ENCODE measurements around the gene OR4C3. TPM values are rescaled to one million over a fixed set of nuclear protein-coding genes. Genes with fewer than 3 reads are reported as not detected.
"Not testable (repeated sequence)": the region's sequence is repeated elsewhere in the genome, so short reads cannot be mapped to it uniquely, and the experiment has no call there.

Gene OR4C3
- total RNA-seq, 1 experiment from 2014 or later, result not detected

DNA sequence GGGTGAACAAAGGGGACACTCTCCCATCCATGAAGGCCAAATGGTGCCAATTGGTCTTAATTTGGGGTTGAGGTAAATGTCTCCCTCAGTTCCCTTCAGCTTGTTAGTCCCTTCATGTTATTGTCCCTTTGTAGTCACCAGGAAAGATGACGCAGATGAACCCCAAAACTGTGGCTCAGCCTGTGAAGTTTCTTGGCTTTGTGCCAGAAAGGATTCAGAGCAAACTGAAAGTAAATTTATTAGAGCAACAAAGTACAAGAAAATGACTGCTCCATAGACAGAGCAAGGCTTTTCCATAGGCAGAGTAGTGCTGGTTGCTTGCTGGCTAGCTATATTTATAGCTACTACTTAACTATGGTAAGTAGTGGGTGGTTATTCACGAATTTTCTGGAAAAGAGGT, 16.7 kb downstream of the OR4C3 start:
- H3K36me3 Mint-ChIP-seq, result peaks cover 55% of the 10 kb centered on the region
- H3K9me3 Mint-ChIP-seq, result peaks cover 75% of the 10 kb centered on the region
- no peaks in the 10 kb centered on the region for H3K4me1 Mint-ChIP-seq
- ChIA-PET CTCF (no interaction called here), POLR2A (no interaction called here)
- H3K27me3 Mint-ChIP-seq (ENCODE audit: low read depth), result no peaks in the 10 kb centered on the region; the same call in 1 of the 2 replicates
- no peak overlapping the region for H3K27ac Mint-ChIP-seq
- TF ChIP-seq, protein P1, sequence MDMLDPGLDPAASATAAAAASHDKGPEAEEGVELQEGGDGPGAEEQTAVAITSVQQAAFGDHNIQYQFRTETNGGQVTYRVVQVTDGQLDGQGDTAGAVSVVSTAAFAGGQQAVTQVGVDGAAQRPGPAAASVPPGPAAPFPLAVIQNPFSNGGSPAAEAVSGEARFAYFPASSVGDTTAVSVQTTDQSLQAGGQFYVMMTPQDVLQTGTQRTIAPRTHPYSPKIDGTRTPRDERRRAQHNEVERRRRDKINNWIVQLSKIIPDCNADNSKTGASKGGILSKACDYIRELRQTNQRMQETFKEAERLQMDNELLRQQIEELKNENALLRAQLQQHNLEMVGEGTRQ (CRISPR knock-in tag; IDR thresholded peaks at IDR 0.05), result no peak
- TF ChIP-seq, protein P2, sequence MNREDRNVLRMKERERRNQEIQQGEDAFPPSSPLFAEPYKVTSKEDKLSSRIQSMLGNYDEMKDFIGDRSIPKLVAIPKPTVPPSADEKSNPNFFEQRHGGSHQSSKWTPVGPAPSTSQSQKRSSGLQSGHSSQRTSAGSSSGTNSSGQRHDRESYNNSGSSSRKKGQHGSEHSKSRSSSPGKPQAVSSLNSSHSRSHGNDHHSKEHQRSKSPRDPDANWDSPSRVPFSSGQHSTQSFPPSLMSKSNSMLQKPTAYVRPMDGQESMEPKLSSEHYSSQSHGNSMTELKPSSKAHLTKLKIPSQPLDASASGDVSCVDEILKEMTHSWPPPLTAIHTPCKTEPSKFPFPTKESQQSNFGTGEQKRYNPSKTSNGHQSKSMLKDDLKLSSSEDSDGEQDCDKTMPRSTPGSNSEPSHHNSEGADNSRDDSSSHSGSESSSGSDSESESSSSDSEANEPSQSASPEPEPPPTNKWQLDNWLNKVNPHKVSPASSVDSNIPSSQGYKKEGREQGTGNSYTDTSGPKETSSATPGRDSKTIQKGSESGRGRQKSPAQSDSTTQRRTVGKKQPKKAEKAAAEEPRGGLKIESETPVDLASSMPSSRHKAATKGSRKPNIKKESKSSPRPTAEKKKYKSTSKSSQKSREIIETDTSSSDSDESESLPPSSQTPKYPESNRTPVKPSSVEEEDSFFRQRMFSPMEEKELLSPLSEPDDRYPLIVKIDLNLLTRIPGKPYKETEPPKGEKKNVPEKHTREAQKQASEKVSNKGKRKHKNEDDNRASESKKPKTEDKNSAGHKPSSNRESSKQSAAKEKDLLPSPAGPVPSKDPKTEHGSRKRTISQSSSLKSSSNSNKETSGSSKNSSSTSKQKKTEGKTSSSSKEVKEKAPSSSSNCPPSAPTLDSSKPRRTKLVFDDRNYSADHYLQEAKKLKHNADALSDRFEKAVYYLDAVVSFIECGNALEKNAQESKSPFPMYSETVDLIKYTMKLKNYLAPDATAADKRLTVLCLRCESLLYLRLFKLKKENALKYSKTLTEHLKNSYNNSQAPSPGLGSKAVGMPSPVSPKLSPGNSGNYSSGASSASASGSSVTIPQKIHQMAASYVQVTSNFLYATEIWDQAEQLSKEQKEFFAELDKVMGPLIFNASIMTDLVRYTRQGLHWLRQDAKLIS (CRISPR knock-in tag; IDR thresholded peaks at IDR 0.05; ENCODE audit: borderline replicate concordance), result no peak
- TF ChIP-seq ATF1 (CRISPR knock-in tag; IDR thresholded peaks at IDR 0.05), result no peak
- TF ChIP-seq ZBTB43 (CRISPR knock-in tag; IDR thresholded peaks at IDR 0.05), result no peak
- DNase-seq (ENCODE audit: low spot score), result no peak
- no peak overlapping the region for H3K4me3 Mint-ChIP-seq
- ATAC-seq, result no peak

GRCh38 chr11:48342505-48342904, 17.8 kb downstream of the OR4C3 start:
- H3K4me1 Mint-ChIP-seq; CTCF ChIA-PET; H3K4me3 Mint-ChIP-seq; ATAC-seq; H3K27ac Mint-ChIP-seq; POLR2A ChIA-PET; H3K27me3 Mint-ChIP-seq (ENCODE audit: low read depth); DNase-seq (ENCODE audit: low spot score): not testable (repeated sequence)
- peaks cover 58% of the 10 kb centered on the region for H3K36me3 Mint-ChIP-seq
- peaks cover 77% of the 10 kb centered on the region for H3K9me3 Mint-ChIP-seq

DNA sequence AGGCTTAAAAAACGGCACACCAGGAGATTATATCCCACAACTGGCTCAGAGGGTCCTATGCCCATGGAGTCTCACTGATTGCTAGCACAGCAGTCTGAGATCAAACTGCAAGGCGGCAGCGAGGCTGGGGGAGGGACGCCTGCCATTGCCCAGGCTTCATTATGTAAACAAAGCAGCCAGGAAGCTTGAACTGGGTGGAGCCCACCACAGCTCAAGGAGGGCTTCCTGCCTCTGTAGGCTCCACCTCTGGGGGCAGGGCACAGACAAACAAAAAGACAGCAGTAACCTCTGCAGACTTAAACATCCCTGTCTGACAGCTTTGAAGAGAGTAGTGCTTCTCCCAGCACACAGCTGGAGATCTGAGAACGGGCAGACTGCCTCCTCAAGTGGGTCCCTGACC, 21.6 kb downstream of the OR4C3 start:
- Mint-ChIP-seq H3K36me3 (peaks cover 66% of the 10 kb centered on the region), H3K9me3 (peaks cover 80% of the 10 kb centered on the region)
- DNase-seq (ENCODE audit: low spot score); H3K4me1 Mint-ChIP-seq; CTCF ChIA-PET; H3K4me3 Mint-ChIP-seq; H3K27me3 Mint-ChIP-seq (ENCODE audit: low read depth); POLR2A ChIA-PET; H3K27ac Mint-ChIP-seq; ATAC-seq: not testable (repeated sequence)

DNA sequence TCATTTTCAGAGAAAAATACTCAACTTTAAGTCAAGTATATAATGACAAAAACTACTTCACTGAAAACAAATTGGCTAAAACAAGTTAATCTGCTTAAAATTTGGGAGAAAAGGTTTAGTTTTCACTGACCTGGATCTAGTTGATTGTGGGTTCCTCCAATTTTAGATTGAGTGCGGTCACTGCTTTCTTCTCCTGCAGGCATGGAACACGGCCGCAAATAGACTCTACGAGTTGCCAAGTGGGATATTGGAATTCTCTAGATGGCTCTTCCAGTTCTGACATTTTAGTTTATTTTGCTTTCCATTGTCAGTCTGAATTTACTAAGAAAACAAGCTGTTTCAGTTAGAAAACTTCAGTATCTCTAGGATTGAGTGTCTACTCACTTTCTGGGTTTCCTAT, 29.3 kb downstream of the OR4C3 start:
- Mint-ChIP-seq H3K36me3 (peaks cover 69% of the 10 kb centered on the region), H3K27ac (no peak overlapping the region), H3K4me1 (no peaks in the 10 kb centered on the region), H3K4me3 (no peak overlapping the region), H3K27me3 (ENCODE audit: low read depth) (peaks cover 2% of the 10 kb centered on the region), H3K9me3 (peaks cover 80% of the 10 kb centered on the region)
- TF ChIP-seq SMAD4 (CRISPR knock-in tag; IDR thresholded peaks at IDR 0.05), result no peak
- POLR2A ChIA-PET, result no interaction called here
- no peak for ATAC-seq
- CTCF ChIA-PET, result no interaction called here
- no peak for DNase-seq (ENCODE audit: low spot score)

- peaks cover 80% of the 10 kb centered on the region for H3K9me3 Mint-ChIP-seq
- ChIA-PET CTCF (no interaction called here), POLR2A (no interaction called here)
- no peak overlapping the region for H3K27ac Mint-ChIP-seq
- peaks cover 4% of the 10 kb centered on the region for H3K27me3 Mint-ChIP-seq (ENCODE audit: low read depth)
- ATAC-seq (no peak), DNase-seq (ENCODE audit: low spot score) (no peak)
- no peak overlapping the region for H3K4me3 Mint-ChIP-seq
- peaks cover 69% of the 10 kb centered on the region for H3K36me3 Mint-ChIP-seq
- H3K4me1 Mint-ChIP-seq, result no peaks in the 10 kb centered on the region
- TF ChIP-seq ZNF416 (CRISPR knock-in tag; IDR thresholded peaks at IDR 0.05), result no peak
- TF ChIP-seq OVOL2 (CRISPR knock-in tag; IDR thresholded peaks at IDR 0.05; ENCODE audit: borderline replicate concordance), result no peak
- TF ChIP-seq JUN (CRISPR knock-in tag; IDR thresholded peaks at IDR 0.05), result no peak
- TF ChIP-seq ZNF532 (CRISPR knock-in tag; IDR thresholded peaks at IDR 0.05; ENCODE audit: borderline replicate concordance), result no peak
- TF ChIP-seq ZNF512 (CRISPR knock-in tag; IDR thresholded peaks at IDR 0.05; ENCODE audit: borderline replicate concordance), result no peak
- TF ChIP-seq, protein P3, sequence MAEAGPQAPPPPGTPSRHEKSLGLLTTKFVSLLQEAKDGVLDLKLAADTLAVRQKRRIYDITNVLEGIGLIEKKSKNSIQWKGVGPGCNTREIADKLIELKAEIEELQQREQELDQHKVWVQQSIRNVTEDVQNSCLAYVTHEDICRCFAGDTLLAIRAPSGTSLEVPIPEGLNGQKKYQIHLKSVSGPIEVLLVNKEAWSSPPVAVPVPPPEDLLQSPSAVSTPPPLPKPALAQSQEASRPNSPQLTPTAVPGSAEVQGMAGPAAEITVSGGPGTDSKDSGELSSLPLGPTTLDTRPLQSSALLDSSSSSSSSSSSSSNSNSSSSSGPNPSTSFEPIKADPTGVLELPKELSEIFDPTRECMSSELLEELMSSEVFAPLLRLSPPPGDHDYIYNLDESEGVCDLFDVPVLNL (CRISPR knock-in tag; IDR thresholded peaks at IDR 0.05; ENCODE audit: borderline replicate concordance, low read depth), result no peak
Observed at GRCh38 chr11:48354677-48355076, 30.0 kb downstream of the OR4C3 start.
